ENCODE results near the gene TRIM29. TPM values are rescaled to one million over a fixed set of nuclear protein-coding genes. Genes with fewer than 3 reads are reported as not detected.

The TRIM29 gene
- total and polyA plus RNA-seq, 2 of the 13 experiments (the other 11 are each of a cell fraction or from before 2014, with no cell fraction given) = 0.86 TPM

- no peak for TF ChIP-seq PBX3 (CRISPR knock-in tag; IDR thresholded peaks at IDR 0.05; ENCODE audit: borderline replicate concordance)
- no peak for TF ChIP-seq ZSCAN22 (CRISPR knock-in tag; IDR thresholded peaks at IDR 0.05)
- TF ChIP-seq JDP2 (CRISPR knock-in tag; IDR thresholded peaks at IDR 0.05; ENCODE audit: borderline replicate concordance) = no peak
- TF ChIP-seq ZNF576 (CRISPR knock-in tag; IDR thresholded peaks at IDR 0.05) = no peak
- no peak for TF ChIP-seq KDM5A (IDR thresholded peaks at IDR 0.05; ENCODE audit: borderline replicate concordance, low read length)
- TF ChIP-seq MIXL1 (CRISPR knock-in tag; IDR thresholded peaks at IDR 0.05) = no peak
Measured at GRCh38 chr11:120107692-120108091, 30.2 kb downstream of the TRIM29 start (continued).

- no peaks in the 10 kb centered on the region for H3K79me2 ChIP-seq (ENCODE audit: insufficient read depth, low read length)
- H4K20me1 ChIP-seq (ENCODE audit: insufficient read depth, low read length) = no peaks in the 10 kb centered on the region; the same call in 1 of the 2 replicates
- H3K4me2 ChIP-seq (ENCODE audit: low read depth, low read length) = no peak overlapping the region
- no peaks in the 10 kb centered on the region for H3K4me1 ChIP-seq (ENCODE audit: insufficient read depth, low read length)
- peaks cover 4 to 49% of the 10 kb centered on the region in 2 experiments; a peak in 4 of 5 replicates for H3K27me3 ChIP-seq (ENCODE audit: control insufficient read depth in 1 of 2, insufficient read depth in 2 of 2, low read length in 2 of 2)
- no TSS peak for BruUV-seq (replicated peaks)
- H3K9me3 ChIP-seq (ENCODE audit: low read length) = no peaks in the 10 kb centered on the region
- no peak overlapping the region for H2AFZ ChIP-seq (ENCODE audit: low read length)
- POLR2A ChIA-PET = no interaction called here
- no peak for DNase-seq (ENCODE audit: low spot score)
- WGBS (ENCODE audit: low lambda C conversion rate) = 10% methylated on average over 11 of the region's 11 CpGs
- no peak overlapping the region for H3K27ac ChIP-seq (ENCODE audit: extremely low read length, insufficient read depth, low read length)
- FAIRE-seq = no peak
- in situ Hi-C loops (cut with HindIII; ENCODE audit: extremely low pct_ligation_motif_present, low pct_unique_long_range_greater_than_20kb) = loop anchor here (10.0 kb wide), 2 partner anchors 442 to 622 kb away; no protein-coding TSS in a partner anchor
- H3K9ac ChIP-seq (ENCODE audit: insufficient read depth, low read depth, low read length) = no peak overlapping the region
- H3K36me3 ChIP-seq (replicated peaks in 1 of 2; ENCODE audit: control insufficient read depth in 1 of 2, insufficient read depth in 2 of 2, low read length in 2 of 2) = no peaks in the 10 kb centered on the region
- no peak overlapping the region for H3K4me3 ChIP-seq (replicated peaks in 1 of 3; ENCODE audit: insufficient read depth in 1 of 3, low read depth in 2 of 3, low read length in 3 of 3)
- CTCF ChIA-PET (ENCODE audit: low intra/inter-chr PET ratio, low total read pairs) = no interaction called here
- intact Hi-C loops (cut with micrococcal nuclease; ENCODE audit: unreplicated experiment) = no loop called here
- ATAC-seq = no peak
- TF ChIP-seq PREB (CRISPR knock-in tag; IDR thresholded peaks at IDR 0.05) (no peak), NPAS2 (CRISPR knock-in tag; IDR thresholded peaks at IDR 0.05; ENCODE audit: borderline replicate concordance) (no peak), ZNF230 (CRISPR knock-in tag; IDR thresholded peaks at IDR 0.05) (no peak), ZNF275 (CRISPR knock-in tag; IDR thresholded peaks at IDR 0.05; ENCODE audit: borderline replicate concordance) (no peak), ZNF558 (CRISPR knock-in tag; IDR thresholded peaks at IDR 0.05; ENCODE audit: borderline replicate concordance) (no peak), PRDM15 (CRISPR knock-in tag; IDR thresholded peaks at IDR 0.05) (no peak), POLR2A (IDR thresholded peaks at IDR 0.05; ENCODE audit: insufficient read depth in 1 of 2, low read depth in 2 of 2, low read length in 2 of 2) (no peak), HMG20B (CRISPR knock-in tag; conservative IDR thresholded peaks at IDR 0.05) (no peak), U2AF1 (optimal IDR thresholded peaks at IDR 0.05; ENCODE audit: low read depth, low read length) (no peak), ETV6 (CRISPR knock-in tag; conservative IDR thresholded peaks at IDR 0.05) (no peak)
Measured at GRCh38 chr11:120106354-120107150, 31.4 kb downstream of the TRIM29 start.

Measured in HepG2 (cell line).